ENCODE data around the gene ARHGAP5.

The ARHGAP5 gene

GRCh38 chr14:32049361-32050088, 27.6 kb upstream of the ARHGAP5 start:
- Histone ChIP-seq H3K27ac (ENCODE audit: insufficient read depth, low read depth, low read length, poor library complexity, severe bottlenecking) (no peak overlapping the region), H3K36me3 (ENCODE audit: control insufficient read depth, insufficient read depth, low read length) (no peaks in the 10 kb centered on the region), H3K4me3 (ENCODE audit: insufficient read depth, low read depth, low read length) (no peak overlapping the region), H3K4me1 (ENCODE audit: control insufficient read depth, insufficient read depth, low read length) (no peaks in the 10 kb centered on the region), H3K9me3 (ENCODE audit: control insufficient read depth, low read length) (peaks cover 4% of the 10 kb centered on the region), H3K27me3 (ENCODE audit: control insufficient read depth, insufficient read depth, low read length, poor library complexity, severe bottlenecking) (no peaks in the 10 kb centered on the region)
- WGBS, 2 experiments = 92 to 96% methylated on average over 3 of the region's 4 CpGs

GRCh38 chr14:32050878-32051277, 26.2 kb upstream of the ARHGAP5 start:
- Histone ChIP-seq H3K27ac (ENCODE audit: insufficient read depth, low read depth, low read length, poor library complexity, severe bottlenecking) (no peak overlapping the region), H3K36me3 (ENCODE audit: control insufficient read depth, insufficient read depth, low read length) (no peaks in the 10 kb centered on the region), H3K4me3 (ENCODE audit: insufficient read depth, low read depth, low read length) (no peak overlapping the region), H3K27me3 (ENCODE audit: control insufficient read depth, insufficient read depth, low read length, poor library complexity, severe bottlenecking) (no peaks in the 10 kb centered on the region), H3K4me1 (ENCODE audit: control insufficient read depth, insufficient read depth, low read length) (no peaks in the 10 kb centered on the region), H3K9me3 (ENCODE audit: control insufficient read depth, low read length) (peaks cover 5% of the 10 kb centered on the region)

GRCh38 chr14:32054536-32054935, 22.6 kb upstream of the ARHGAP5 start:
- Histone ChIP-seq H3K9me3 (ENCODE audit: control insufficient read depth, low read length) (peaks cover 5% of the 10 kb centered on the region), H3K4me3 (ENCODE audit: insufficient read depth, low read depth, low read length) (no peak overlapping the region), H3K4me1 (ENCODE audit: control insufficient read depth, insufficient read depth, low read length) (no peaks in the 10 kb centered on the region), H3K27ac (ENCODE audit: insufficient read depth, low read depth, low read length, poor library complexity, severe bottlenecking) (no peak overlapping the region), H3K27me3 (ENCODE audit: control insufficient read depth, insufficient read depth, low read length, poor library complexity, severe bottlenecking) (no peaks in the 10 kb centered on the region), H3K36me3 (ENCODE audit: control insufficient read depth, insufficient read depth, low read length) (no peaks in the 10 kb centered on the region)
- 90 to 93% methylated on average over 5 of the region's 5 CpGs for WGBS, 2 experiments

- Histone ChIP-seq H3K4me3 (ENCODE audit: insufficient read depth, low read depth, low read length) (no peak overlapping the region), H3K9me3 (ENCODE audit: control insufficient read depth, low read length) (peaks cover 5% of the 10 kb centered on the region), H3K27me3 (ENCODE audit: control insufficient read depth, insufficient read depth, low read length, poor library complexity, severe bottlenecking) (no peaks in the 10 kb centered on the region), H3K36me3 (ENCODE audit: control insufficient read depth, insufficient read depth, low read length) (no peaks in the 10 kb centered on the region), H3K27ac (ENCODE audit: insufficient read depth, low read depth, low read length, poor library complexity, severe bottlenecking) (no peak overlapping the region), H3K4me1 (ENCODE audit: control insufficient read depth, insufficient read depth, low read length) (no peaks in the 10 kb centered on the region)
- 43 to 78% methylated on average over 1 to 2 of the region's 2 CpGs for WGBS, 2 experiments
Observed at GRCh38 chr14:32055175-32055574, 21.9 kb upstream of the ARHGAP5 start.

GRCh38 chr14:32059702-32060101, 17.4 kb upstream of the ARHGAP5 start:
- Histone ChIP-seq H3K27me3 (ENCODE audit: control insufficient read depth, insufficient read depth, low read length, poor library complexity, severe bottlenecking) (no peaks in the 10 kb centered on the region), H3K9me3 (ENCODE audit: control insufficient read depth, low read length) (no peaks in the 10 kb centered on the region), H3K36me3 (ENCODE audit: control insufficient read depth, insufficient read depth, low read length) (no peaks in the 10 kb centered on the region), H3K4me3 (ENCODE audit: insufficient read depth, low read depth, low read length) (no peak overlapping the region), H3K4me1 (ENCODE audit: control insufficient read depth, insufficient read depth, low read length) (no peaks in the 10 kb centered on the region), H3K27ac (ENCODE audit: insufficient read depth, low read depth, low read length, poor library complexity, severe bottlenecking) (no peak overlapping the region)
- WGBS, 2 experiments = 56 to 79% methylated on average over 2 of the region's 2 CpGs

- Histone ChIP-seq H3K4me3 (ENCODE audit: insufficient read depth, low read depth, low read length) (no peak overlapping the region), H3K4me1 (ENCODE audit: control insufficient read depth, insufficient read depth, low read length) (no peaks in the 10 kb centered on the region), H3K9me3 (ENCODE audit: control insufficient read depth, low read length) (no peaks in the 10 kb centered on the region), H3K36me3 (ENCODE audit: control insufficient read depth, insufficient read depth, low read length) (no peaks in the 10 kb centered on the region), H3K27me3 (ENCODE audit: control insufficient read depth, insufficient read depth, low read length, poor library complexity, severe bottlenecking) (no peaks in the 10 kb centered on the region), H3K27ac (ENCODE audit: insufficient read depth, low read depth, low read length, poor library complexity, severe bottlenecking) (no peak overlapping the region)
- 91 to 92% methylated on average over 3 to 4 of the region's 4 CpGs for WGBS, 2 experiments
Observed at GRCh38 chr14:32064931-32065330, 12.2 kb upstream of the ARHGAP5 start.

GRCh38 chr14:32068708-32069107, 8.4 kb upstream of the ARHGAP5 start:
- Histone ChIP-seq H3K9me3 (ENCODE audit: control insufficient read depth, low read length) (no peaks in the 10 kb centered on the region), H3K36me3 (ENCODE audit: control insufficient read depth, insufficient read depth, low read length) (no peaks in the 10 kb centered on the region), H3K27me3 (ENCODE audit: control insufficient read depth, insufficient read depth, low read length, poor library complexity, severe bottlenecking) (no peaks in the 10 kb centered on the region), H3K4me3 (ENCODE audit: insufficient read depth, low read depth, low read length) (no peak overlapping the region), H3K4me1 (ENCODE audit: control insufficient read depth, insufficient read depth, low read length) (no peaks in the 10 kb centered on the region), H3K27ac (ENCODE audit: insufficient read depth, low read depth, low read length, poor library complexity, severe bottlenecking) (no peak overlapping the region)
- 93 to 94% methylated on average over 2 of the region's 2 CpGs for WGBS, 2 experiments

GRCh38 chr14:32070282-32070681, 6.8 kb upstream of the ARHGAP5 start:
- Histone ChIP-seq H3K27ac (ENCODE audit: insufficient read depth, low read depth, low read length, poor library complexity, severe bottlenecking) (no peak overlapping the region), H3K9me3 (ENCODE audit: control insufficient read depth, low read length) (no peaks in the 10 kb centered on the region), H3K4me3 (ENCODE audit: insufficient read depth, low read depth, low read length) (no peak overlapping the region), H3K27me3 (ENCODE audit: control insufficient read depth, insufficient read depth, low read length, poor library complexity, severe bottlenecking) (no peaks in the 10 kb centered on the region), H3K4me1 (ENCODE audit: control insufficient read depth, insufficient read depth, low read length) (peaks cover 5% of the 10 kb centered on the region), H3K36me3 (ENCODE audit: control insufficient read depth, insufficient read depth, low read length) (no peaks in the 10 kb centered on the region)
- WGBS, 2 experiments = 95 to 96% methylated on average over 3 of the region's 3 CpGs

GRCh38 chr14:32072676-32073075, 4.4 kb upstream of the ARHGAP5 start:
- Histone ChIP-seq H3K9me3 (ENCODE audit: control insufficient read depth, low read length) (no peaks in the 10 kb centered on the region), H3K27me3 (ENCODE audit: control insufficient read depth, insufficient read depth, low read length, poor library complexity, severe bottlenecking) (no peaks in the 10 kb centered on the region), H3K27ac (ENCODE audit: insufficient read depth, low read depth, low read length, poor library complexity, severe bottlenecking) (no peak overlapping the region), H3K36me3 (ENCODE audit: control insufficient read depth, insufficient read depth, low read length) (no peaks in the 10 kb centered on the region), H3K4me1 (ENCODE audit: control insufficient read depth, insufficient read depth, low read length) (peaks cover 5% of the 10 kb centered on the region), H3K4me3 (ENCODE audit: insufficient read depth, low read depth, low read length) (no peak overlapping the region)
- WGBS, 2 experiments = no CpG with 5 or more reads among the region's 1 CpG

- Histone ChIP-seq H3K9me3 (ENCODE audit: control insufficient read depth, low read length) (no peaks in the 10 kb centered on the region), H3K27me3 (ENCODE audit: control insufficient read depth, insufficient read depth, low read length, poor library complexity, severe bottlenecking) (no peaks in the 10 kb centered on the region), H3K27ac (ENCODE audit: insufficient read depth, low read depth, low read length, poor library complexity, severe bottlenecking) (no peak overlapping the region), H3K4me3 (ENCODE audit: insufficient read depth, low read depth, low read length) (no peak overlapping the region), H3K36me3 (ENCODE audit: control insufficient read depth, insufficient read depth, low read length) (no peaks in the 10 kb centered on the region), H3K4me1 (ENCODE audit: control insufficient read depth, insufficient read depth, low read length) (peaks cover 5% of the 10 kb centered on the region)
- 98 to 100% methylated on average over 1 to 6 of the region's 6 CpGs for WGBS, 2 experiments
Observed at GRCh38 chr14:32073537-32074189, 3.4 kb upstream of the ARHGAP5 start.

Data from ectodermal cell (in vitro differentiated cells).